ENCODE data around the gene RGS2.

RGS2 gene

GRCh38 chr1:192830595-192831246 is 21.9 kb downstream of the RGS2 start:
- DNase-seq (ENCODE audit: low read depth in 2 of 2): no peak

- no peak for DNase-seq (ENCODE audit: low read depth in 2 of 2)
Measured at GRCh38 chr1:192831706-192832355, 23.0 kb downstream of the RGS2 start.

GRCh38 chr1:192832492-192832891 is 23.7 kb downstream of the RGS2 start:
- no peak for DNase-seq (ENCODE audit: low read depth in 2 of 2)

- DNase-seq (ENCODE audit: low read depth in 2 of 2): no peak
Measured at GRCh38 chr1:192835116-192835515, 26.3 kb downstream of the RGS2 start.

GRCh38 chr1:192839162-192840066 is 30.6 kb downstream of the RGS2 start:
- DNase-seq (ENCODE audit: low read depth in 2 of 2): no peak

GRCh38 chr1:192844360-192844759 is 35.5 kb downstream of the RGS2 start:
- DNase-seq (ENCODE audit: low read depth in 2 of 2): no peak

- peak; percentile 6 to 12 for DNase-seq (ENCODE audit: low read depth in 2 of 2)
Measured at GRCh38 chr1:192846950-192847349, 38.1 kb downstream of the RGS2 start.

GRCh38 chr1:192849011-192849410 is 40.2 kb downstream of the RGS2 start:
- DNase-seq (ENCODE audit: low read depth in 2 of 2): no peak

GRCh38 chr1:192849442-192849841 is 40.6 kb downstream of the RGS2 start:
- no peak for DNase-seq (ENCODE audit: low read depth in 2 of 2)

- no peak for DNase-seq (ENCODE audit: low read depth in 2 of 2)
Measured at GRCh38 chr1:192852001-192852947, 43.4 kb downstream of the RGS2 start.

GRCh38 chr1:192858456-192858855 is 49.6 kb downstream of the RGS2 start:
- no peak for DNase-seq (ENCODE audit: low read depth in 2 of 2)

GRCh38 chr1:192859808-192860207 is 51.0 kb downstream of the RGS2 start:
- DNase-seq (ENCODE audit: low read depth in 2 of 2): no peak

GRCh38 chr1:192860478-192861185 is 51.8 kb downstream of the RGS2 start:
- DNase-seq (ENCODE audit: low read depth in 2 of 2): no peak

GRCh38 chr1:192861860-192862259 is 53.0 kb downstream of the RGS2 start:
- no peak for DNase-seq (ENCODE audit: low read depth in 2 of 2)

Data from fibroblast of skin of left biceps (primary cell).